GM23338 (cell line): ENCODE data around the gene PACSIN3.

Experiments used
- CTCF ChIP-seq, 2 experiments: fragments of 200-600 bp in 1 of 2; sonication (generic) in 1 of 2; conservative IDR thresholded peaks; 2 replicates each; pipeline versions ENCODE4 v1.5.1 to v1.6.1; 2016 to 2017; ENCODE audit warnings: antibody characterized with exemption in 2 of 2, low read depth in 2 of 2, mild to moderate bottlenecking in 2 of 2, moderate library complexity in 1 of 2
- REST ChIP-seq: IDR thresholded peaks from one replicate; pipeline ENCODE4 v1.6.1; 2018; ENCODE audit warnings: antibody characterized with exemption; ENCODE audit not compliant: unreplicated experiment

- TF ChIP-seq REST: no peak
- no peak for TF ChIP-seq CTCF (conservative IDR thresholded peaks at IDR 0.05; ENCODE audit: low read depth in 2 of 2)
These were observed 55.7 kb downstream of the PACSIN3 start for GRCh38 chr11:47130543-47130942.
